CD4-positive, alpha-beta T cell treated with Interleukin-2 at 100 ng/mL for 4 hours (primary cell): ENCODE data around the gene GIT1.
A peak's percentile ranks its signal among the peaks of the same experiment; 100 is the strongest.

Experiments
- DNase-seq: peaks from one replicate; pipeline ENCODE4 v3.0.0-alpha.2; 2020; ENCODE audit warnings: low spot score

The GIT1 gene

DNA sequence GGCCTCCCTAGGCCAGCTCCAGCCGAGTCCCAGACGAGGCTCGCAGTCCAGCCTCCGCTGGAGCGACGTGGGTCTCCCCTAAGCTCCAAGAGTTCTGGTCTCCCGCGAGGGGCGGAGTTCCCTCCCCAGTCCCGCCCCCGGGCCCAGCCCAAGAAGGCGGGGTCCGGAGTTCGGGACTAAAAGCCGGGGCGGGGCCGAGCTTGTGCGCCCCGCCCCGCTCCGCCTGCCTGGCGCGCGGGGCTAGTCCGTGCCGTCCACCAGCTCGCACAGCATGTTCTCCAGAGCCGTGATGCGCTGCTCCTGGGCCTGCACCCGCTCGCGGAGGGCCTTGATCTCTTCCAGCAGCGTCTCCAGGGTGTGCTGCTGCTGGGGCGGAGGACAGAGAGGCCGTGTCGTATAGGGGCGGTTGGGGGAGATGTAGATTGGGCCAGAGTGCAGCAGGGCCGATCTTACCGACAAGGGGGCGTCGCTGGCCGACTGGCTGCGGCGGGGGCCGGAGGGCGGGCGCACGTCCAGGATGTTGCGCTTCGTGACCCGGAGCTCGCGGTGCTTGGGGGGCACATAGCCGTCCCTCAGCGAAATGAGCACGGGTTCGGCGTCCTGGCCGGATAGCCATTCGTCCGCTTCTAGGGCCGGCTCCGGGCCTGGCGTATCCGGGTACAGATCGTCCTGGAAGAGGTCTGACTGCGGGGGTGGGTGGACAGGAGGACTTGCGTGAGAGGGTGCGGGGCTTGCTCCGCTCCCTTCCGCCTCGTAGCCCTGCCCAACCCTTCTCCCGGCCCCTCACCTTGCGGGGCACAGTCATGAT lies 26.2 kb upstream of the GIT1 start:
- peak; percentile 83 for DNase-seq

DNA sequence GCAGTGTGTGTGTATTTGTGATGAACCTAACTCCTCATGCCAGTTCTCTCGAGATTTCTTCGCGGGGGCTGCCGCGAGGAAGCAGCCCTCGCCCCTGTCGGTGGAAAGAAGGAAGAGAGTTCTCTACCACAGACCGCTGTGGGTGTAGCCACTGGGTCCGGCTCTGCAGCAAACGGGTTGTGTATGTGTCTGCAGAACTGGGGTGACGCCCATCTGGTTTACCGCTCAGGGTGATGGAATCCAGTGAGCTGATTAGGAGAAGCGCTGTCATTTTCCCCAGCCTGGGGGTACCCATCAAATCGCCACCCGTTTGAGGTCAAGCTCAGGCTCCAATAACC lies 25.6 kb upstream of the GIT1 start:
- peak; percentile 81 for DNase-seq

- DNase-seq: no peak
These were observed 25.1 kb upstream of the GIT1 start for GRCh38 chr17:29614349-29615047.

DNA sequence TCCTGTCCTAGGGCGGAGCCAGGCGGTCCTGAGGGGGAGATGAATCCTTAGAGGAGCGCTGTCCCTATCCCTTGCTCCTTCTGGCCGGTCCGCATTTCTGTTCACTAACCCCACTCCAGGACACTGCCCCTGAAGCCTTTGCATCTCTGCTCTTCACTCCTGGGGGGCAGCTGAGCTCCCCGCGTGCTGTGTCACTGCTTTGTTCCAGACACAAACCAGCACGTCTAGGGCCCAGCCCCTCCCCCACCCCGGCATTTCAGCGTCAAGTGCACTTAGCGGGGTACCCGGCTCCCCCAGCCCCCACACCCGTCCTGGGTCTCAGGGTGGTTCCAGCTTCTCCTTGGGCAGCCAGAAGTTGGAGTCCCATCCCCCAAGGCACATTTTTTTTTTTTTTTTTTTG lies 24.4 kb upstream of the GIT1 start:
- DNase-seq: no peak

DNA sequence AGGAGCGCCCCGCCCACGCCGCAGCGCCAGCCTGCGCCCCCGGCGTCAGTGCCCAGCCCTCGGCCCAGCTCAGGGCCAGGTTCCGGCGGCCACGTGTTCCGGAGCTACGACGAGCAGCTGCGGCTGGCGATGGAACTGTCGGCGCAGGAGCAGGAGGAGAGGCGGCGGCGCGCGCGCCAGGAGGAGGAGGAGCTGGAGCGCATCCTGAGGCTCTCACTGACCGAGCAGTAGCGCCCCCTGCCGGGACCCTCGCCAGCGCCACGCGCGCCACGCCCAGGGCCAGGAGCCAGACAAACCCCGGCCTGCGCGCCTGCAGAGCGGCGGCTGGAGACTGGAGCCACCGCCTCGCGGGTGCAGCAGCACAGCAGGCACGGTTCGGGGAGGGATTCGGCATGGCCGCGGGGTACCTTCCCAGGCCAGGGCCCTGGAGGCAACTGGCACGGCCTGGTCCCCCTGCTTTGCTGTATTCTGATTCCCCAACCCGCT lies 23.9 kb upstream of the GIT1 start:
- DNase-seq: peak; percentile 95

- no peak for DNase-seq
These were observed 23.2 kb upstream of the GIT1 start for GRCh38 chr17:29612404-29613280.

DNA sequence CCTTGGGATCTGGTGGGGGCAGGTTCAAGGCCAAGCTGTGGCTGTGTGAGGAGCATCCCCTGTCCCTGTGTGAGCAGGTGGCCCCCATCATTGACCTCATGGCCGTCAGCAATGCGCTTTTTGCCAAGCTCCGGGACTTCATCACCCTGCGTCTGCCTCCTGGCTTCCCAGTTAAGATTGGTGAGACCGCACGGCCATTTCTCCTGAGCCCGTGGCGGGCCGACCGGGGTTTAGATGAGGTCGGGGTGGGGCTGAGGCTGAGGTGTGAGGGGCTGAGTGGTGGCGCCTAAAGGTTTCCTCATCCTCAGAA lies 22.6 kb upstream of the GIT1 start:
- DNase-seq: no peak

- DNase-seq: no peak
These were observed 22.1 kb upstream of the GIT1 start for GRCh38 chr17:29611351-29612093.

GRCh38 chr17:29610395-29610794 lies 20.9 kb upstream of the GIT1 start:
- DNase-seq: no peak

- no peak for DNase-seq
These were observed 19.5 kb upstream of the GIT1 start for GRCh38 chr17:29608986-29609385.

DNA sequence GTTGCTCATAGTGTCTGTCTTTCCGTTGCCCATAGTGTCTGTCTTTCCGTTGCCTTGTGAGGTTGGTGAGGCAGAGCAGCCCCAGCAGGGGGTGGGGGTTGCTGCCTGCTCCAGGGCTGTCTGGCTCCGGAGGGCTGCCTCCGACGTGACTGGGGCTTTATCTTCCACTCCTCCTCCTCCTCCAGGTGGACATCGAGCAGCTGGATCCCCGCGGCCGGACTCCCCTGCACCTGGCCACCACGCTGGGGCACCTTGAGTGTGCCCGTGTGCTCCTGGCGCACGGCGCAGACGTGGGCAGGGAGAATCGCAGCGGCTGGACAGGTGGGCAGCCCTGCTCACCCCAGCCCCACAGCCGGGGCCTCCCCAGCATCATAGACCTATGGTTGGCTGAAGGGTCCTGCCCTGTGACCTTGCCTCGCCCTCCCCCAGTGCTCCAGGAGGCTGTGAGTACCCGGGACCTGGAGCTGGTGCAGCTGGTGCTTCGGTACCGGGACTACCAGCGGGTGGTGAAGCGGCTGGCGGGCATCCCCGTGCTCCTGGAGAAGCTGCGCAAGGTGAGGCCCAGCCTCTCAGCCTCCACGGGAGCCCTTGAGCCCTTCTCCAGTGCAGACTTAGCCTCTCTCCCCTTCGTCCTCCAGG lies 18.2 kb upstream of the GIT1 start:
- DNase-seq: no peak

DNA sequence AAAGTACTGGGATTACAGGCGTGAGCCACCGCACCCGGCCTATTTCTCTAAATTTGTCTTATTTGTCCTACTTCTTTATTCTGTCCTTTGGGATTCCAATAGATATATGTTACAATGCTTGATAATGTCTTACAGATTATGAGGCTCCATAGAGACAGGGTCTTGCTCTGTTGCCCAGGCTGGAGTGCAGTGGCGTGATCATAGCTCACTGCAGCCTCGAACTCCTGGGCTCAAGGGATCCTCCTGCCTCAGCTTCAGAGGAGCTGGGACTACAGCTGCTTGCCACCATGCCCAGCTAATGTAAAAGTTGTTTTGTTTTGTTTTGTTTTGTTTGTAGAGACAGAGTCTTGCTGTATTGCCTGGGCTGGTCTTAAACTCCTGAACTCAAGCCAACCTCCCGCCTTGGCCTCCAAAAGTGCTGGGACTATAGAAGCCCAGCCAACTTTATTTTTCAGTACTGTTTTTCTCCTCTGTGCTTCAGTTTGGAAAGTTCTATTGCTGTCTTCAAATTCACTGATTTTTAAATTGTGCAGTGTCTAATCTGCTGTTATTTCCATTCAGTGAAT lies 13.7 kb upstream of the GIT1 start:
- no peak for DNase-seq

GRCh38 chr17:29597361-29598172 lies 8.1 kb upstream of the GIT1 start:
- DNase-seq: no peak

DNA sequence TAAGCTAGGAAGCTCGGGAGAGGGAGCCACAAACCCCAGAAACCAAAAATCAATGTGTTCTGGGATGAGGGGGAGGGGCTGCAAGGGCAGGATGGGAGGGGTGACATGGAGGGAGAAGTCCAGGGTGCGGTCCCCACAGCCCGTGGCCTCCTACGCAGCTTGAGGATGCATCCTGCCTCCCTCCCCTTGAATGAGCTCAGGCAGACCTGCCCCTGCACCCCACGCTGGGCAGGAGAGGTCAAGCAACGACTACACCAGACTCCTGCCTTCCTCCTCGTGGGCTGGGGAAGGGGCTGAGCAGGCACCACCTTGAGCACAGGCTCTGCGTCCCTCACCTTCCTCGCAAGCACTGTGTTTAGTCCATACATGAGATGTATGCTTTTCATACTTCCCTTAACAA lies 7.4 kb upstream of the GIT1 start:
- no peak for DNase-seq

DNA sequence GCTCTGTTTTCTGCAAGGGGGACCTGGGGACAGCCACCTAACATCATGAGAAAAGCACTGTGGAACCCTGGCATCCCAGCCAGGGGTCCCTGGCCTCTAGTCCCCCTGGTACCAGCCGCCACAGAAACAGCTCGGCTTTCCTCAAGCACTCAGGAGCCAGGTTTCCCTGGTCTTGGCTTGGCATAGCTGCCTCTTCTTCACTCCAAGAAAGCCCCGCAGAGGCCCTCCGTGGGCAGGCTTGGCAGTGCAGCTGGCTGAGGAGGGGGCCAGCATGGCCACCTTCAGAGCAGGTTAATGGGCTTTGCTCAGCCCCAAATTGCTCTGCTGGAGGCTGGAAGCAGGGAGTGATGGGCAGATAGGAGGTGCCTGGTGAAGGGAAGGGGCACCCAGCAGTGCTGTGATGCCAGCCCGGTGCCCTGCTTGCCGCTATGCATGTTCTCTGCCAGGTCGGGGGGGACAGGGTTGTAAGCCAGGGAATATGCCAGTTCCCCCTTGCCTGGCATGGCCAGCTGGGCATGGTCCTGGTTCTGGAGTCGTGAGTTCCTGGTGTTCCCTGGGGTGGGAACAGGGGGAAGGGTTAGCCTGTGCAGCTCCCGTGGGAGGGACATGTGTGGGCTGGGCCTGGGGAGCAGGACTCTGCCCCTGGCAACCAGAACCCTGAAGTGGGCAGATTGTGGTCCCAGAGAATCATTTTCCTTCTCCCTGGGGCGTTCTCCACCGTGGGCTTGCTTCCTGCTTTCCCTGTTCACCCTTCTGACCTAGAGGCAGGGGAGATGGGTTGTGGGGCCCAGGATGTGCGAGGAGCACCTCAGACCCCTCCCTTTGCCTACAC lies 6.7 kb upstream of the GIT1 start:
- DNase-seq: no peak

GRCh38 chr17:29595107-29595942 lies 5.9 kb upstream of the GIT1 start:
- no peak for DNase-seq

DNA sequence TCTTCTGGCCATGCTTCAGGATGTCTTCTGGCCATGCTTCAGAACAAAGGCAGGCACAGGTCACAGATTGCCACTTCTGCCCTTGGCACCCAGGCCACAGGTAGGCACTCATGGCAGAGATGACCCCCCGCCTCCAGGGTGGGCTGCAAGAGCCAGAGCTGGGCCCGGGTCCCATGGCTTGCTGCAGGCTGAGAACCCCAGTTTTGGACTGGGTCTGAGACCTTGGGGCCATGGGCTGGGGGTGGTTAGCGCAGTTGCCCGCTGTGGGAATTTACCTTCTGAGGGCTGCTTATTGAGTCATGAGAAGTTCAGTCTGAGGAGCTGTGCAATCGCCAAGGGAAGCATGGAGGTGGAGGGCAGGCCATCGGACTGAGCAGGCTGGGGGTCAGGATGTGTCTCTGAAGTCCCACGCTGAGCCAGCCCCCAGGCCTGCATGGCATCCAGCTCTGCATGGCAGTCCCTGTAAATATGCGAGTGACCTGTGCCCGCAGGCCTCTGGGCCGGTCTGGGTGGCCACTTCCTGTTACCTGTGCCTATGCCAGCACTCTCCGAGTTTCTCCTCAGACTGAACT lies 5.2 kb upstream of the GIT1 start:
- DNase-seq: no peak
